ENCODE data around the gene KLRF2.

The KLRF2 gene

DNA sequence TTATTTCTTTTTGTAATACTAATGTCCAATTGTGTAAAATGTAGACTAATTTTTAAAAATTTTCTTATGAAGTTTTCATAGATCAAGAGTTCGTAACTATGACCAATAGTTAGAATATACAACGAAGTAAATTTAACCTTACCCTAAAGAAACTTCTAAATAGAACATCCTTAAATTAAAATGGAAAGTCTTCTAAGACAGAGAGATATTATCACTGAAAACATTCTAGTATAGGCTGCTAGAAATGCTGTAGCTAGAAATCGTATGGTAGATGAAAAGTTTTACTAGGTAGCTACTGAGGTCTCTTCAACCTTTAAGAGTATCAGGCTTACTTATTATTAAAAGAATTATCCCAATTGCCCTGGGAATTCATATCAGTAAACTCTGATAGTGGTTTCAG is 50.0 kb downstream of the KLRF2 start:
- Histone ChIP-seq H3K23ac (ENCODE audit: low read length) (no peak overlapping the region), H3K27me3 (ENCODE audit: insufficient read depth, low read length) (no peaks in the 10 kb centered on the region), H4K12ac (ENCODE audit: low read depth, low read length) (no peak overlapping the region), H3K18ac (ENCODE audit: low read length) (no peak overlapping the region), H4K91ac (ENCODE audit: low read depth, low read length) (no peak overlapping the region), H2AK5ac (ENCODE audit: low read length) (no peak overlapping the region), H3K4me2 (ENCODE audit: low read length) (no peak overlapping the region), H3K36me3 (ENCODE audit: control insufficient read depth in 1 of 2, insufficient read depth in 2 of 2, low read length in 2 of 2) (no peaks in the 10 kb centered on the region), H3K79me2 (ENCODE audit: control insufficient read depth, insufficient read depth, low read length, poor library complexity) (no peaks in the 10 kb centered on the region), H3K9ac (ENCODE audit: low read length) (no peak overlapping the region), H2BK5ac (ENCODE audit: low read depth, low read length, poor library complexity) (no peak overlapping the region), H4K8ac (ENCODE audit: low read depth, low read length) (no peak overlapping the region), H3K14ac (ENCODE audit: low read length) (no peak overlapping the region), H3K27ac (ENCODE audit: low read depth, low read length) (no peak overlapping the region), H2AFZ (ENCODE audit: insufficient read depth, low read length, poor library complexity) (no peak overlapping the region), H3K4me1 (ENCODE audit: control insufficient read depth in 1 of 2, insufficient read depth in 2 of 2, low read length in 2 of 2) (no peaks in the 10 kb centered on the region), H3K79me1 (ENCODE audit: low read length) (no peaks in the 10 kb centered on the region), H2BK120ac (ENCODE audit: insufficient read depth, low read length, poor library complexity) (no peak overlapping the region), H3K9me3 (ENCODE audit: insufficient read depth, low read depth, low read length) (no peaks in the 10 kb centered on the region), H3K4me3 (ENCODE audit: low read depth, low read length) (no peak overlapping the region), H3K4ac (ENCODE audit: low read depth, low read length) (no peak overlapping the region), H2BK12ac (ENCODE audit: low read length) (no peak overlapping the region)
- no peak for DNase-seq
- WGBS (ENCODE audit: extremely low coverage, insufficient coverage, insufficient read length), result no CpG with 5 or more reads among the region's 3 CpGs

DNA sequence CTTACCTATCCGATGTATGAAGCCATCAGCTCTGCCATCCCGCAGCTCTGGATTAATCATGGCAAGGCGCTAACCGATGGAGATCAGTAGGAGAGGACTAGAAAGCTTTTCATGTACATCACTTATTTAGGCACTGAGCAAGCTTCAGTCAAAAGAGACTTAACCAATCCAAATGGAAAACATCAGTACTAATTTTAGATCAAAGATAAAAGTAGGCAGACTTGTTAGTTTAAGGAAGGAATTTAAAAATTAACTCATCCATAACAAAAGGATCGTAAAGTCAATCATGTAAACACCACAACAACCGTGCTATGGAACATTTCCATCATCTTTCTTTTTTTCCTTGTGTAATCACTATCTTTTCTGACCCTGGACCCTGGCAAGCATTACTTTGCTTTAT is 51.0 kb downstream of the KLRF2 start, which contains the start of gene CLEC2A:
Gene CLEC2A (minus strand): TSS at position 101 of the 400 bp plus-strand sequence. CDS start 41 bp downstream, at position 60.
- no peak for DNase-seq
- Histone ChIP-seq H2BK5ac (ENCODE audit: low read depth, low read length, poor library complexity) (no peak within 1 kb of the TSS), H2AK5ac (ENCODE audit: low read length) (no peak within 1 kb of the TSS), H3K27ac (ENCODE audit: low read depth, low read length) (no peak within 1 kb of the TSS), H3K79me2 (ENCODE audit: control insufficient read depth, insufficient read depth, low read length, poor library complexity) (no peaks in the 10 kb centered on the region), H2BK120ac (ENCODE audit: insufficient read depth, low read length, poor library complexity) (no peak within 1 kb of the TSS), H3K4ac (ENCODE audit: low read depth, low read length) (no peak within 1 kb of the TSS), H3K36me3 (ENCODE audit: control insufficient read depth in 1 of 2, insufficient read depth in 2 of 2, low read length in 2 of 2) (no peaks in the 10 kb centered on the region), H2BK12ac (ENCODE audit: low read length) (no peak within 1 kb of the TSS), H3K14ac (ENCODE audit: low read length) (no peak within 1 kb of the TSS), H3K18ac (ENCODE audit: low read length) (no peak within 1 kb of the TSS), H2AFZ (ENCODE audit: insufficient read depth, low read length, poor library complexity) (no peak within 1 kb of the TSS), H3K27me3 (ENCODE audit: insufficient read depth, low read length) (no peaks in the 10 kb centered on the region), H4K8ac (ENCODE audit: low read depth, low read length) (no peak within 1 kb of the TSS), H4K91ac (ENCODE audit: low read depth, low read length) (no peak within 1 kb of the TSS), H3K4me1 (ENCODE audit: control insufficient read depth in 1 of 2, insufficient read depth in 2 of 2, low read length in 2 of 2) (no peaks in the 10 kb centered on the region), H3K23ac (ENCODE audit: low read length) (no peak within 1 kb of the TSS), H3K79me1 (ENCODE audit: low read length) (no peaks in the 10 kb centered on the region), H3K4me2 (ENCODE audit: low read length) (no peak within 1 kb of the TSS), H3K9ac (ENCODE audit: low read length) (no peak within 1 kb of the TSS), H4K12ac (ENCODE audit: low read depth, low read length) (no peak within 1 kb of the TSS), H3K9me3 (ENCODE audit: insufficient read depth, low read depth, low read length) (no peaks in the 10 kb centered on the region), H3K4me3 (ENCODE audit: low read depth, low read length) (no peak within 1 kb of the TSS)
- WGBS (ENCODE audit: extremely low coverage, insufficient coverage, insufficient read length), result no CpG with 5 or more reads among the region's 6 CpGs

DNA sequence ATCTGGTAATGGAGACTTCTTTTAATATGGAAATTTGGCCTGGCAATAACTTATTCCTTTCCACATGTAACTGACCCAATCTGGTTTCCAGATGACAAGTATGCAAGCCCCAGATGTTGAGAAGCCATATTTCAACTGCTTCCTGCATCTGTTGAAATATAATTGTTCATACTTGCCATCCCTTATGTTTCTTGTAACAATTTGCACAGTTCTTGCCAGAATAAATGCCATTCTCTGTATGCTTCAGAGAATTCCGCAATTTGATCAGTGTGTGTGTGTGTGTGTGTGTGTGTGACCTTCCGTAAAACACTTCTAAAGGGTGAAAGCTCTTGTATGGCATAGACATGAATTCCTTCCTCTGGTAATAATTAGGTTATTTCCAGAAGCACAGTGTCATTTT is 52.7 kb downstream of the KLRF2 start:
- Histone ChIP-seq H3K4ac (ENCODE audit: low read depth, low read length) (no peak overlapping the region), H3K18ac (ENCODE audit: low read length) (no peak overlapping the region), H4K91ac (ENCODE audit: low read depth, low read length) (no peak overlapping the region), H3K4me2 (ENCODE audit: low read length) (no peak overlapping the region), H3K4me3 (ENCODE audit: low read depth, low read length) (no peak overlapping the region), H3K79me1 (ENCODE audit: low read length) (no peaks in the 10 kb centered on the region), H3K36me3 (ENCODE audit: control insufficient read depth in 1 of 2, insufficient read depth in 2 of 2, low read length in 2 of 2) (no peaks in the 10 kb centered on the region), H3K4me1 (ENCODE audit: control insufficient read depth in 1 of 2, insufficient read depth in 2 of 2, low read length in 2 of 2) (no peaks in the 10 kb centered on the region), H2BK120ac (ENCODE audit: insufficient read depth, low read length, poor library complexity) (no peak overlapping the region), H2BK12ac (ENCODE audit: low read length) (no peak overlapping the region), H3K23ac (ENCODE audit: low read length) (no peak overlapping the region), H4K8ac (ENCODE audit: low read depth, low read length) (no peak overlapping the region), H3K79me2 (ENCODE audit: control insufficient read depth, insufficient read depth, low read length, poor library complexity) (no peaks in the 10 kb centered on the region), H4K12ac (ENCODE audit: low read depth, low read length) (no peak overlapping the region), H3K14ac (ENCODE audit: low read length) (no peak overlapping the region), H3K9me3 (ENCODE audit: insufficient read depth, low read depth, low read length) (no peaks in the 10 kb centered on the region), H2AFZ (ENCODE audit: insufficient read depth, low read length, poor library complexity) (no peak overlapping the region), H2BK5ac (ENCODE audit: low read depth, low read length, poor library complexity) (no peak overlapping the region), H2AK5ac (ENCODE audit: low read length) (no peak overlapping the region), H3K27ac (ENCODE audit: low read depth, low read length) (no peak overlapping the region), H3K9ac (ENCODE audit: low read length) (no peak overlapping the region), H3K27me3 (ENCODE audit: insufficient read depth, low read length) (no peaks in the 10 kb centered on the region)
- WGBS (ENCODE audit: extremely low coverage, insufficient coverage, insufficient read length), result no CpG with 5 or more reads among the region's 2 CpGs
- DNase-seq, result no peak

DNA sequence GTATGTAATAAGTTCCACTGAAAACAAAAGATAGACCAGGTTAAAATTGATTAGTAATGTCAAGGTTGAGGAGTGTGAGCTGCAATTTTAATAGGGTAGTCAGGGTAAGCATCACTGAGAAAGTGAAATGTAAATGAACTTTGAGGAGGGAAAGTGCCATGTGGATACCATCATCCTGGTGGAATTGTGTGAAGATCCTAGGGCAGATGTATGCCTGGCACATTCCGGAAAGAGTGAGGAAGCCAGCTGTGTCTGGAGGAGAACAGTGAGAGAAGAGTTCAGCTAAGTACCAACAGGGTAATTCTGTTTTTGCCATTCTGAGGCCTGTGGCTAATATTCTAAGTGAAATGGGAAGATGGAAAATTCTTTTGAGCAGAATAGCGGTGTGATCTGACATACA is 53.7 kb downstream of the KLRF2 start:
- H3K9ac ChIP-seq (ENCODE audit: low read length), result no peak overlapping the region
- H4K8ac ChIP-seq (ENCODE audit: low read depth, low read length), result no peak overlapping the region
- H2BK5ac ChIP-seq (ENCODE audit: low read depth, low read length, poor library complexity), result no peak overlapping the region
- H4K91ac ChIP-seq (ENCODE audit: low read depth, low read length), result no peak overlapping the region
- no peaks in the 10 kb centered on the region for H3K36me3 ChIP-seq (ENCODE audit: control insufficient read depth in 1 of 2, insufficient read depth in 2 of 2, low read length in 2 of 2)
- no peak overlapping the region for H3K18ac ChIP-seq (ENCODE audit: low read length)
- no CpG with 5 or more reads among the region's 2 CpGs for WGBS (ENCODE audit: extremely low coverage, insufficient coverage, insufficient read length)
- no peak overlapping the region for H3K14ac ChIP-seq (ENCODE audit: low read length)
- DNase-seq, result no peak
- H2BK12ac ChIP-seq (ENCODE audit: low read length), result no peak overlapping the region
- H3K4me1 ChIP-seq (ENCODE audit: control insufficient read depth in 1 of 2, insufficient read depth in 2 of 2, low read length in 2 of 2), result no peaks in the 10 kb centered on the region
- H3K9me3 ChIP-seq (ENCODE audit: insufficient read depth, low read depth, low read length), result no peaks in the 10 kb centered on the region
- H2BK120ac ChIP-seq (ENCODE audit: insufficient read depth, low read length, poor library complexity), result no peak overlapping the region
- no peak overlapping the region for H2AFZ ChIP-seq (ENCODE audit: insufficient read depth, low read length, poor library complexity)
- no peak overlapping the region for H4K12ac ChIP-seq (ENCODE audit: low read depth, low read length)
- no peak overlapping the region for H3K4me2 ChIP-seq (ENCODE audit: low read length)
- no peak overlapping the region for H3K27ac ChIP-seq (ENCODE audit: low read depth, low read length)
- no peak overlapping the region for H3K23ac ChIP-seq (ENCODE audit: low read length)
- H2AK5ac ChIP-seq (ENCODE audit: low read length), result no peak overlapping the region
- H3K4ac ChIP-seq (ENCODE audit: low read depth, low read length), result no peak overlapping the region
- no peaks in the 10 kb centered on the region for H3K27me3 ChIP-seq (ENCODE audit: insufficient read depth, low read length)
- H3K79me1 ChIP-seq (ENCODE audit: low read length), result no peaks in the 10 kb centered on the region
- no peaks in the 10 kb centered on the region for H3K79me2 ChIP-seq (ENCODE audit: control insufficient read depth, insufficient read depth, low read length, poor library complexity)
- no peak overlapping the region for H3K4me3 ChIP-seq (ENCODE audit: low read depth, low read length)

Data from trophoblast cell (in vitro differentiated cells and primary cell).